HCT116 (cell line): ENCODE data around the gene HEPN1. TPM values are rescaled to one million over a fixed set of nuclear protein-coding genes. Genes with fewer than 3 reads are reported as not detected.

Source experiments
- ATAC-seq: fragments of 200-7000 bp; cut with Tn5 transposase; 2 replicates; pipeline ENCODE4 v1.9.1; 2020; ENCODE audit warnings: mild to moderate bottlenecking, moderate library complexity
- BruUV-seq: library from RNA; stranded (reverse); fragments of 400-500 nt; replicated peaks from 2 replicates; lab custom pipeline; 2021; lab: Mats Ljungman, UMichigan
- CTCF ChIA-PET: fragments of 300-600 bp; sonication (Branson Sonifier 250); formaldehyde crosslinking; loops from one replicate; lab custom pipeline; 2021; ENCODE audit warnings: antibody characterized with exemption; lab: Charles Lee
- POLR2A ChIA-PET: fragments of 300-600, 350-600 bp; sonication (Branson Sonifier 250); formaldehyde crosslinking; loops from one replicate; lab custom pipeline; 2021; ENCODE audit warnings: antibody characterized with exemption; lab: Charles Lee
- RAD21 ChIA-PET, 2 experiments: fragments of 300-600 bp; sonication (Branson Sonifier 250); formaldehyde crosslinking; loops; one replicate each; lab custom pipeline; 2023; ENCODE audit warnings: low total read pairs in 2 of 2; ENCODE audit not compliant: uncharacterized antibody in 2 of 2, unreplicated experiment in 2 of 2, low non-redundant PET in 1 of 2; lab: Charles Lee
- DNase-seq: peaks from one replicate; pipeline ENCODE4 v3.0.0-alpha.2; 2010; ENCODE audit warnings: low read depth, low spot score
- H2AFZ ChIP-seq: fragments of 200-600 bp; shearing (Covaris generic), sonication (generic); 2 replicates; pipeline ENCODE4 v1.6.1; 2017; ENCODE audit warnings: low read depth, mixed run types, mixed read lengths, antibody characterized with exemption, low read length; ENCODE audit not compliant: poor library complexity, severe bottlenecking
- H3K27ac ChIP-seq: 2 replicates; pipeline ENCODE4 v1.5.1; 2012; ENCODE audit warnings: low read depth, low read length
- H3K27me3 ChIP-seq: fragments of 200-600 bp; sonication (generic); 2 replicates; pipeline ENCODE4 v1.6.1; 2016; ENCODE audit warnings: mixed run types, low read length, mixed read lengths; ENCODE audit not compliant: insufficient read depth
- H3K36me3 ChIP-seq, 2 experiments: fragments of 200-500 bp in 1 of 2; fragments of 200-600 bp in 1 of 2; sonication (Bioruptor generic) in 1 of 2; sonication (generic) in 1 of 2; 2 replicates each; pipeline versions ENCODE4 v1.5.1 to v1.6.1; 2014 to 2016; ENCODE audit warnings: low read length in 2 of 2, inconsistent platforms in 1 of 2, mixed read lengths in 1 of 2, mixed run types in 1 of 2; ENCODE audit not compliant: insufficient read depth in 2 of 2, control insufficient read depth in 1 of 2
- H3K4me1 ChIP-seq, 2 experiments: fragments of 200-600 bp in 1 of 2; sonication (generic) in 1 of 2; 2 replicates each; pipeline versions ENCODE4 v1.5.1 to v1.6.1; 2012 to 2017; ENCODE audit warnings: low read length in 2 of 2, inconsistent platforms in 1 of 2, mild to moderate bottlenecking in 1 of 2, mixed read lengths in 1 of 2, mixed run types in 1 of 2, moderate library complexity in 1 of 2; ENCODE audit not compliant: insufficient read depth in 2 of 2, control insufficient read depth in 1 of 2
- H3K4me2 ChIP-seq: fragments of 200-600 bp; sonication (generic); 2 replicates; pipeline ENCODE4 v1.6.1; 2017; ENCODE audit warnings: mixed run types, low read length, mixed read lengths
- H3K4me3 ChIP-seq, 2 experiments: fragments of 200-600 bp in 1 of 2; sonication (generic) in 1 of 2; replicated peaks in 1 of 2; 2 replicates each; pipeline ENCODE4 v1.5.1; 2011 to 2016; ENCODE audit warnings: low read length in 2 of 2, control low read depth in 1 of 2, low read depth in 1 of 2, mild to moderate bottlenecking in 1 of 2, mixed read lengths in 1 of 2, mixed run types in 1 of 2
- H3K79me2 ChIP-seq: fragments of 200-600 bp; sonication (generic); 2 replicates; pipeline ENCODE4 v1.6.1; 2017; ENCODE audit warnings: mild to moderate bottlenecking, mixed run types, low read length, moderate library complexity, mixed read lengths; ENCODE audit not compliant: insufficient read depth
- H3K9ac ChIP-seq: fragments of 200-600 bp; sonication (generic); 2 replicates; pipeline ENCODE4 v1.6.1; 2016; ENCODE audit warnings: low read length, mixed read lengths
- H3K9me2 ChIP-seq: fragments of 200-600 bp; sonication (generic), shearing (Covaris generic); 2 replicates; pipeline ENCODE4 v1.6.1; 2017; ENCODE audit warnings: mixed run types, mild to moderate bottlenecking, moderate library complexity; ENCODE audit not compliant: insufficient read depth
- H3K9me3 ChIP-seq, 2 experiments: fragments of 200-500 bp in 1 of 2; fragments of 200-600 bp in 1 of 2; sonication (Bioruptor generic) in 1 of 2; sonication (generic) in 1 of 2; 2 replicates each; pipeline ENCODE4 v1.6.1; 2014 to 2017; ENCODE audit warnings: low read length in 2 of 2, mixed read lengths in 2 of 2, inconsistent platforms in 1 of 2, low read depth in 1 of 2, mild to moderate bottlenecking in 1 of 2, mixed run types in 1 of 2, moderate library complexity in 1 of 2; ENCODE audit not compliant: control insufficient read depth in 1 of 2, insufficient read depth in 1 of 2
- H4K20me1 ChIP-seq: fragments of 200-600 bp; sonication (generic), shearing (Covaris generic); 2 replicates; pipeline ENCODE4 v1.6.1; 2017; ENCODE audit warnings: mixed run types, mild to moderate bottlenecking, moderate library complexity; ENCODE audit not compliant: insufficient read depth
- CBX3 ChIP-seq: IDR thresholded peaks from 2 replicates; pipeline ENCODE4 v1.6.1; 2012; ENCODE audit warnings: low read depth
- CEBPB ChIP-seq: IDR thresholded peaks from 2 replicates; pipeline ENCODE4 v1.6.1; 2012; ENCODE audit warnings: low read depth
- EGR1 ChIP-seq: IDR thresholded peaks from 2 replicates; pipeline ENCODE4 v1.6.1; 2012; ENCODE audit warnings: low read depth
- FOSL1 ChIP-seq: IDR thresholded peaks from 2 replicates; pipeline ENCODE4 v1.6.1; 2012; ENCODE audit warnings: low read depth
- POLR2A ChIP-seq: IDR thresholded peaks from 2 replicates; pipeline ENCODE4 v1.7.0; 2011; ENCODE audit warnings: borderline replicate concordance; ENCODE audit not compliant: insufficient read depth, insufficient read length; ENCODE audit errors: extremely low read depth
- POLR2AphosphoS5 ChIP-seq: IDR thresholded peaks from 2 replicates; pipeline ENCODE4 v1.6.1; 2011; ENCODE audit warnings: mild to moderate bottlenecking, low read depth, low read length, moderate library complexity
- SIN3A ChIP-seq: IDR thresholded peaks from 2 replicates; pipeline ENCODE4 v1.6.1; 2012; ENCODE audit warnings: low read depth
- ZBTB33 ChIP-seq: IDR thresholded peaks from 2 replicates; pipeline ENCODE4 v1.6.1; 2011; ENCODE audit warnings: mild to moderate bottlenecking, low read length, moderate library complexity; ENCODE audit not compliant: insufficient replicate concordance; ENCODE audit errors: extremely low read depth
- ZFX ChIP-seq: fragments of 450-650 bp; IDR thresholded peaks from 2 replicates; pipeline ENCODE4 v1.6.1; 2017
- intact Hi-C: fragments of 100-400 bp; cut with micrococcal nuclease; formaldehyde crosslinking; loops from 2 replicates; pipeline ENCODE4 v1.10.0; 2022
- total RNA-seq: library from RNA; stranded (reverse); gene quantifications from one replicate; pipeline ENCODE4 v1.2.1, GENCODE V29; 2021; ENCODE audit not compliant: unreplicated experiment
- TF ChIP-seq, protein P1 (sequence below): IDR thresholded peaks from 2 replicates; pipeline ENCODE4 v1.6.1; 2012
- TF ChIP-seq, protein P2 (sequence below), 3 experiments: fragments of 200-600 bp in 1 of 3; sonication (generic) in 1 of 3; IDR thresholded peaks in 2 of 3; conservative IDR thresholded peaks in 1 of 3; 2 replicates each; pipeline ENCODE4 v1.5.1; 2012 to 2017; ENCODE audit warnings: low read depth in 2 of 3, low read length in 2 of 3, antibody characterized with exemption in 1 of 3, borderline replicate concordance in 1 of 3, control low read depth in 1 of 3, mild to moderate bottlenecking in 1 of 3, mixed read lengths in 1 of 3, mixed run types in 1 of 3, moderate library complexity in 1 of 3; ENCODE audit not compliant: insufficient read depth in 1 of 3

The HEPN1 gene
- total RNA-seq, 1 experiment from 2014 or later: not detected

GRCh38 chr11:124923296-124923695 lies 4.2 kb downstream of the HEPN1 start:
- H2AFZ ChIP-seq: no peak overlapping the region
- no peak for ATAC-seq
- no peaks in the 10 kb centered on the region for H4K20me1 ChIP-seq
- TF ChIP-seq POLR2A (no peak), ZBTB33 (no peak), CEBPB (no peak), POLR2AphosphoS5 (no peak), ZFX (no peak), CBX3 (no peak), FOSL1 (no peak), EGR1 (no peak), SIN3A (no peak)
- TF ChIP-seq, protein P1, sequence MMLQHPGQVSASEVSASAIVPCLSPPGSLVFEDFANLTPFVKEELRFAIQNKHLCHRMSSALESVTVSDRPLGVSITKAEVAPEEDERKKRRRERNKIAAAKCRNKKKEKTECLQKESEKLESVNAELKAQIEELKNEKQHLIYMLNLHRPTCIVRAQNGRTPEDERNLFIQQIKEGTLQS: no peak
- TF ChIP-seq, protein P2, sequence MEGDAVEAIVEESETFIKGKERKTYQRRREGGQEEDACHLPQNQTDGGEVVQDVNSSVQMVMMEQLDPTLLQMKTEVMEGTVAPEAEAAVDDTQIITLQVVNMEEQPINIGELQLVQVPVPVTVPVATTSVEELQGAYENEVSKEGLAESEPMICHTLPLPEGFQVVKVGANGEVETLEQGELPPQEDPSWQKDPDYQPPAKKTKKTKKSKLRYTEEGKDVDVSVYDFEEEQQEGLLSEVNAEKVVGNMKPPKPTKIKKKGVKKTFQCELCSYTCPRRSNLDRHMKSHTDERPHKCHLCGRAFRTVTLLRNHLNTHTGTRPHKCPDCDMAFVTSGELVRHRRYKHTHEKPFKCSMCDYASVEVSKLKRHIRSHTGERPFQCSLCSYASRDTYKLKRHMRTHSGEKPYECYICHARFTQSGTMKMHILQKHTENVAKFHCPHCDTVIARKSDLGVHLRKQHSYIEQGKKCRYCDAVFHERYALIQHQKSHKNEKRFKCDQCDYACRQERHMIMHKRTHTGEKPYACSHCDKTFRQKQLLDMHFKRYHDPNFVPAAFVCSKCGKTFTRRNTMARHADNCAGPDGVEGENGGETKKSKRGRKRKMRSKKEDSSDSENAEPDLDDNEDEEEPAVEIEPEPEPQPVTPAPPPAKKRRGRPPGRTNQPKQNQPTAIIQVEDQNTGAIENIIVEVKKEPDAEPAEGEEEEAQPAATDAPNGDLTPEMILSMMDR (IDR thresholded peaks at IDR 0.05 in 2 of 3, conservative IDR thresholded peaks at IDR 0.05 in 1 of 3; ENCODE audit: borderline replicate concordance in 1 of 3, insufficient read depth in 1 of 3, low read depth in 2 of 3, low read length in 2 of 3): no peak
- no peak overlapping the region for H3K4me3 ChIP-seq
- H3K9ac ChIP-seq: no peak overlapping the region
- no TSS peak for BruUV-seq
- no peaks in the 10 kb centered on the region for H3K27me3 ChIP-seq
- H3K36me3 ChIP-seq: no peaks in the 10 kb centered on the region
- H3K79me2 ChIP-seq: no peaks in the 10 kb centered on the region
- DNase-seq: no peak
- intact Hi-C loops: no loop called here
- ChIA-PET CTCF (no interaction called here), RAD21 (no interaction called here), POLR2A (no interaction called here)
- no peaks in the 10 kb centered on the region for H3K9me3 ChIP-seq
- H3K4me2 ChIP-seq: no peak overlapping the region
- no peaks in the 10 kb centered on the region for H3K4me1 ChIP-seq
- H3K27ac ChIP-seq: no peak overlapping the region
- H3K9me2 ChIP-seq: no peaks in the 10 kb centered on the region
